ENCODE measurements around the gene TMEM255B. TPM values are rescaled to one million over a fixed set of nuclear protein-coding genes. Genes with fewer than 3 reads are reported as not detected.
"Not testable (repeated sequence)": the region's sequence is repeated elsewhere in the genome, so short reads cannot be mapped to it uniquely, and the experiment has no call there.

The TMEM255B gene
- total and polyA plus RNA-seq, 4 experiments from 2014 or later: 0.07 to 1.00 (median 0.90) TPM; not detected in 1

- no peak overlapping the region for H3K4me3 ChIP-seq (ENCODE audit: low read length in 2 of 2)
- no peaks in the 10 kb centered on the region for H3K36me3 ChIP-seq (ENCODE audit: insufficient read depth, low read length)
- no peaks in the 10 kb centered on the region for H3K4me1 ChIP-seq (ENCODE audit: insufficient read depth, low read length)
- no peaks in the 10 kb centered on the region for H3K27me3 ChIP-seq (ENCODE audit: insufficient read depth, low read length)
- DNase-seq: no peak
- H3K4me3 Mint-ChIP-seq: no peak overlapping the region
- CTCF ChIA-PET (ENCODE audit: partially characterized antibody): no interaction called here
- H3K27me3 Mint-ChIP-seq: no peaks in the 10 kb centered on the region
- no peak overlapping the region for H3K27ac ChIP-seq (ENCODE audit: low read depth, low read length)
- no peaks in the 10 kb centered on the region for H3K9me3 Mint-ChIP-seq
- H3K9me3 ChIP-seq (ENCODE audit: control insufficient read depth in 1 of 2, low read length in 2 of 2): no peaks in the 10 kb centered on the region
- H3K4me1 Mint-ChIP-seq: peaks cover 0 to 1% (median 0%) of the 10 kb centered on the region in 4 donors
- H3K27ac Mint-ChIP-seq: no peak overlapping the region
- H3K36me3 Mint-ChIP-seq: peaks cover 4 to 11% of the 10 kb centered on the region in 2 donors
- POLR2A ChIA-PET (ENCODE audit: partially characterized antibody): no interaction called here
- intact Hi-C loops (cut with micrococcal nuclease): no loop called here
These were observed 66.8 kb downstream of the TMEM255B start for GRCh38 chr13:113825841-113826240.

GRCh38 chr13:113826446-113826845 is 67.4 kb downstream of the TMEM255B start:
- H3K4me1 Mint-ChIP-seq; CTCF ChIA-PET (ENCODE audit: partially characterized antibody); H3K27me3 ChIP-seq (ENCODE audit: insufficient read depth, low read length); POLR2A ChIA-PET (ENCODE audit: partially characterized antibody); H3K36me3 ChIP-seq (ENCODE audit: insufficient read depth, low read length); H3K27ac Mint-ChIP-seq; H3K4me1 ChIP-seq (ENCODE audit: insufficient read depth, low read length); H3K27ac ChIP-seq (ENCODE audit: low read depth, low read length); H3K9me3 Mint-ChIP-seq; intact Hi-C loops (cut with micrococcal nuclease); H3K4me3 Mint-ChIP-seq; DNase-seq; H3K36me3 Mint-ChIP-seq; H3K27me3 Mint-ChIP-seq; H3K9me3 ChIP-seq (ENCODE audit: control insufficient read depth in 1 of 2, low read length in 2 of 2); H3K4me3 ChIP-seq (ENCODE audit: low read length in 2 of 2): not testable (repeated sequence)

GRCh38 chr13:113827021-113827420 is 68.0 kb downstream of the TMEM255B start:
- no peaks in the 10 kb centered on the region for H3K36me3 ChIP-seq (ENCODE audit: insufficient read depth, low read length)
- POLR2A ChIA-PET (ENCODE audit: partially characterized antibody): no interaction called here

GRCh38 chr13:113828282-113828825 is 69.3 kb downstream of the TMEM255B start:
- H3K4me3 ChIP-seq (ENCODE audit: low read length in 2 of 2): no peak overlapping the region
- intact Hi-C loops (cut with micrococcal nuclease): no loop called here
- no peaks in the 10 kb centered on the region for H3K27me3 Mint-ChIP-seq
- H3K4me1 ChIP-seq (ENCODE audit: insufficient read depth, low read length): no peaks in the 10 kb centered on the region
- no peaks in the 10 kb centered on the region for H3K9me3 Mint-ChIP-seq
- H3K27ac ChIP-seq (ENCODE audit: low read depth, low read length): no peak overlapping the region
- H3K27ac Mint-ChIP-seq: no peak overlapping the region
- H3K4me1 Mint-ChIP-seq: peaks cover 0 to 1% (median 0%) of the 10 kb centered on the region in 4 donors
- no peak for DNase-seq
- H3K9me3 ChIP-seq (ENCODE audit: control insufficient read depth in 1 of 2, low read length in 2 of 2): no peaks in the 10 kb centered on the region
- H3K27me3 ChIP-seq (ENCODE audit: insufficient read depth, low read length): no peaks in the 10 kb centered on the region
- no peaks in the 10 kb centered on the region for H3K36me3 ChIP-seq (ENCODE audit: insufficient read depth, low read length)
- H3K4me3 Mint-ChIP-seq: no peak overlapping the region
- POLR2A ChIA-PET (ENCODE audit: partially characterized antibody): no interaction called here
- H3K36me3 Mint-ChIP-seq: peaks cover 6 to 7% of the 10 kb centered on the region in 2 donors
- CTCF ChIA-PET (ENCODE audit: partially characterized antibody): no interaction called here

More at GRCh38 chr13:113827021-113827420, 68.0 kb downstream of the TMEM255B start:
- no peak for DNase-seq
- Mint-ChIP-seq H3K36me3 (peaks cover 4 to 7% of the 10 kb centered on the region in 2 donors), H3K9me3 (no peaks in the 10 kb centered on the region), H3K4me1 (peaks cover 0 to 1% (median 0%) of the 10 kb centered on the region in 4 donors), H3K27me3 (no peaks in the 10 kb centered on the region), H3K4me3 (no peak overlapping the region), H3K27ac (no peak overlapping the region)
- no peaks in the 10 kb centered on the region for H3K27me3 ChIP-seq (ENCODE audit: insufficient read depth, low read length)
- H3K27ac ChIP-seq (ENCODE audit: low read depth, low read length): no peak overlapping the region
- H3K9me3 ChIP-seq (ENCODE audit: control insufficient read depth in 1 of 2, low read length in 2 of 2): no peaks in the 10 kb centered on the region
- H3K4me1 ChIP-seq (ENCODE audit: insufficient read depth, low read length): no peaks in the 10 kb centered on the region
- CTCF ChIA-PET (ENCODE audit: partially characterized antibody): no interaction called here
- intact Hi-C loops (cut with micrococcal nuclease): no loop called here
- H3K4me3 ChIP-seq (ENCODE audit: low read length in 2 of 2): no peak overlapping the region

DNA sequence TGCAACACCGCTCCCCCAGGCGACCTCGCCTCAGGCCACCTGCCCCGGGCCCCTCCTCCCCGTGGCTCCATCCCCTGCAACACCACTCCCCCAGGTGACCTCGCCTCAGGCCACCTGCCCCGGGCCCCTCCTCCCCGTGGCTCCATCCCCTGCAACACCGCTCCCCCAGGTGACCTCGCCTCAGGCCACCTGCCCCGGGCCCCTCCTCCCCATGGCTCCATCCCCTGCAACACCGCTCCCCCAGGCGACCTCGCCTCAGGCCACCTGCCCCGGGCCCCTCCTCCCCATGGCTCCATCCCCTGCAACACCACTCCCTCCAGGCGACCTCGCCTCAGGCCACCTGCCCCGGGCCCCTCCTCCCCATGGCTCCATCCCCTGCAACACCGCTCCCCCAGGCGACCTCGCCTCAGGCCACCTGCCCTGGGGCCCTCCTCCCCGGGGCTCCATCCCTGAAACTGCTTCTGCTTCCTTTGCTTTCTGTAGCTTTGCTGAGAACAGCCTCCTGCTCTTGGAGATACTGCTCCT is 71.5 kb downstream of the TMEM255B start:
- DNase-seq; H3K36me3 ChIP-seq (ENCODE audit: insufficient read depth, low read length); H3K4me1 Mint-ChIP-seq; H3K4me3 ChIP-seq (ENCODE audit: low read length in 2 of 2); intact Hi-C loops (cut with micrococcal nuclease); H3K27me3 ChIP-seq (ENCODE audit: insufficient read depth, low read length); H3K4me3 Mint-ChIP-seq; H3K4me1 ChIP-seq (ENCODE audit: insufficient read depth, low read length); H3K36me3 Mint-ChIP-seq; CTCF ChIA-PET (ENCODE audit: partially characterized antibody); H3K27ac ChIP-seq (ENCODE audit: low read depth, low read length); H3K9me3 ChIP-seq (ENCODE audit: control insufficient read depth in 1 of 2, low read length in 2 of 2); POLR2A ChIA-PET (ENCODE audit: partially characterized antibody); H3K27ac Mint-ChIP-seq; H3K27me3 Mint-ChIP-seq; H3K9me3 Mint-ChIP-seq: not testable (repeated sequence)

- DNase-seq: no peak
- no peaks in the 10 kb centered on the region for H3K27me3 ChIP-seq (ENCODE audit: insufficient read depth, low read length)
- POLR2A ChIA-PET (ENCODE audit: partially characterized antibody): no interaction called here
- no peaks in the 10 kb centered on the region for H3K36me3 ChIP-seq (ENCODE audit: insufficient read depth, low read length)
- Mint-ChIP-seq H3K9me3 (no peaks in the 10 kb centered on the region), H3K4me3 (no peak overlapping the region), H3K36me3 (peaks cover 4 to 5% of the 10 kb centered on the region in 2 donors), H3K27ac (no peak overlapping the region), H3K27me3 (no peaks in the 10 kb centered on the region), H3K4me1 (no peaks in the 10 kb centered on the region)
- no peaks in the 10 kb centered on the region for H3K9me3 ChIP-seq (ENCODE audit: control insufficient read depth in 1 of 2, low read length in 2 of 2)
- H3K27ac ChIP-seq (ENCODE audit: low read depth, low read length): no peak overlapping the region
- no peak overlapping the region for H3K4me3 ChIP-seq (ENCODE audit: low read length in 2 of 2)
- intact Hi-C loops (cut with micrococcal nuclease): no loop called here
- H3K4me1 ChIP-seq (ENCODE audit: insufficient read depth, low read length): no peaks in the 10 kb centered on the region
- CTCF ChIA-PET (ENCODE audit: partially characterized antibody): no interaction called here
These were observed 72.0 kb downstream of the TMEM255B start for GRCh38 chr13:113831061-113831460.

DNA sequence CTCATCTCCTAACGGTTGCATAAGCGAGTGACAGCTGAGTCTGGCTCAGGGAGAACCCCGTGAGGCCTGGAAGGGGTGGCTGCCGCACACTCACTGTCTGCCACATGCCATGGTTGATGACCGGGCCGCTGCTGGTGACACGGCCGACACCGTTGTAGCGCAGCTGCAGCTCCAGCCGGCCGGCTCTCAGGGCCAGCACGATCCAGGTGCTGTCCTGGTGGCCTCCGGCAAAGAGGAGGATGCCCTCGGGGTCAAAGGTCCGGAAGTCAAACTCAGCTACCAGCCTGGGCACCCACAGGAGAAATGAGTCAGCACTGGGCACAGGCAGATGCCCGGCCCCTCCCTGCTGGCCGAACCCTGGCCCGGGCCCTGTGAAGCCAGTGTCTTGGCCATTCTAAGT is 73.2 kb downstream of the TMEM255B start:
- H3K27ac ChIP-seq (ENCODE audit: low read depth, low read length): no peak overlapping the region
- Mint-ChIP-seq H3K36me3 (peaks cover 4 to 5% of the 10 kb centered on the region in 2 donors), H3K27ac (no peak overlapping the region), H3K4me1 (peaks cover 0 to under 1% (median 0%) of the 10 kb centered on the region in 4 donors), H3K9me3 (no peaks in the 10 kb centered on the region), H3K4me3 (no peak overlapping the region), H3K27me3 (no peaks in the 10 kb centered on the region)
- POLR2A ChIA-PET (ENCODE audit: partially characterized antibody): no interaction called here
- H3K4me3 ChIP-seq (ENCODE audit: low read length in 2 of 2): no peak overlapping the region
- no peaks in the 10 kb centered on the region for H3K9me3 ChIP-seq (ENCODE audit: control insufficient read depth in 1 of 2, low read length in 2 of 2)
- H3K27me3 ChIP-seq (ENCODE audit: insufficient read depth, low read length): no peaks in the 10 kb centered on the region
- intact Hi-C loops (cut with micrococcal nuclease): no loop called here
- CTCF ChIA-PET (ENCODE audit: partially characterized antibody): no interaction called here
- H3K36me3 ChIP-seq (ENCODE audit: insufficient read depth, low read length): no peaks in the 10 kb centered on the region
- DNase-seq: no peak
- no peaks in the 10 kb centered on the region for H3K4me1 ChIP-seq (ENCODE audit: insufficient read depth, low read length)

DNA sequence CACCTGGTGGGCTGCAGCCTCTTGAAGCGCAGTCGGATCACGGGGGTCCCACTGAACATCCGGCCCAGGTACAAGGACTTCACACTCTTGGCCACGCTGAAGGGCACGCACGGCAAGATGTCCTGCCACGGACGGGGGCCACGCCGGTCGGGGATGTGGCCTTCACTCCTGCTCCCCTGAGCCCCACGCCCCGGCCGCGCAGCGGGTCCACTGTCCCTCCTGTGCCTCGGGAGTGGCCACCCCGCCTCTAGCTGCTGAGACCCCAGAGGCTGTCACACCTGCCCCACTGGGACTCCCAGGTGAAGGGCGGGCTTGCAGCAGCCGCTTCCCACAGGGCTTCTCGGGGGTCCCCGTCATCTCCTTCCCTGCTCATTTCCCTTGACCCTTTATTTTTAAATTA is 73.6 kb downstream of the TMEM255B start:
- Mint-ChIP-seq H3K27me3 (no peaks in the 10 kb centered on the region), H3K27ac (no peak overlapping the region), H3K4me3 (no peak overlapping the region), H3K4me1 (peaks cover 0 to 4% (median 0%) of the 10 kb centered on the region in 4 donors), H3K9me3 (no peaks in the 10 kb centered on the region), H3K36me3 (peaks cover 4% of the 10 kb centered on the region in 2 donors)
- Histone ChIP-seq H3K27ac (ENCODE audit: low read depth, low read length) (no peak overlapping the region), H3K4me1 (ENCODE audit: insufficient read depth, low read length) (no peaks in the 10 kb centered on the region), H3K27me3 (ENCODE audit: insufficient read depth, low read length) (no peaks in the 10 kb centered on the region), H3K4me3 (ENCODE audit: low read length in 2 of 2) (no peak overlapping the region), H3K36me3 (ENCODE audit: insufficient read depth, low read length) (no peaks in the 10 kb centered on the region), H3K9me3 (ENCODE audit: control insufficient read depth in 1 of 2, low read length in 2 of 2) (no peaks in the 10 kb centered on the region)
- ChIA-PET CTCF (ENCODE audit: partially characterized antibody) (no interaction called here), POLR2A (ENCODE audit: partially characterized antibody) (no interaction called here)
- no peak for DNase-seq
- intact Hi-C loops (cut with micrococcal nuclease): no loop called here

All from CD4-positive, alpha-beta memory T cell (primary cell).